ENCODE data around the gene AURKB. TPM values are rescaled to one million over a fixed set of nuclear protein-coding genes. Genes with fewer than 3 reads are reported as not detected.

AURKB gene
- total and polyA plus RNA-seq, 2 of the 13 experiments (the other 11 are each of a cell fraction or from before 2014, with no cell fraction given) = 29.5 to 75.3 TPM

DNA sequence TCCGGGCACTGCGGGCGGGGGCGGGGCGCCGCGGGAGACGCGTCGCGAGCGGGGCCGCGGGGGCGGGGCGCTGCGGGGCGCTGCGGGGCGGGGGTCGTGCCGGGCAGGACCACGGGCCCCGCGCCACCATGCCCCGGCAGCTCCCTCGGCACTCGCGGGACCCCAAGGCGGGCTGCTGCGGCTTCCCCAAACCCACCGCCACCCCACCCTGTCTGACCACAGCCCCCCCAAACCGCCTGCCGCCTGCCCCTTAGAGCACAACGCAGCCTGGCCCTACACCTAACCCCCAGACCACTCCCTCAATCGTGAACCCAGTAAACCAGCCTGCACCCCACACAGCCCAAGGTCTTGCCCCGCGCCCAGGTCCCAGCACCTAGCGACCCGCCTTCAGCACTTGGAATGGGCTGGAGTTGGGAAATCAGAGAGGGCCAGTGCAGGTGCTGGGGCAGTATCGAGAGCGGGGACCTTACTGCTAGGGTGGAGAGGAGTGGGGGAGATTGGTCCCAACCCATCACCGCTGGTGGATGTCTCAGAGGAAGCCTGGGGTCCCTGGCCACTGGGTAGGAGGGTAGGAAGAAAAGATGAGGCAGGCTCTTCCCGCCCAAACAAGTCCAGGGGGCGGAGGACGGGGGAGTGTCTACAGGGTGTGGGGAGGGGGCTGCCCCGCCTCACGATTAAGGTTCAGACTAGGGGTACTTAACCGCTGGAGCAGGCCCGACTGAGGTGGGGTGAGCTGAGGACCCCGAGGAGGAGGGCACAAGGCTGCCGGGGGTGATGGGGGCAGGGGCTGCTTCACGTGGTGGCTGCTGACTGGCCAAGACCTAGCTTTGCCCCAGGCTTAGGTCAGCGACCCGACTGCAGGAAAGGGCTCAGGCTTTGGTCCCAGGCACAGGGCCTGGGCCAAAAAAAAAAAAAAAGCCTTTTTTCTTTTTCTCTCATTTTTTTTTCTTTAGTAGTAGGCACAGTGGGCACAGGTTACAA is 47.1 kb downstream of the AURKB start (continued):
- TF ChIP-seq, protein P1, sequence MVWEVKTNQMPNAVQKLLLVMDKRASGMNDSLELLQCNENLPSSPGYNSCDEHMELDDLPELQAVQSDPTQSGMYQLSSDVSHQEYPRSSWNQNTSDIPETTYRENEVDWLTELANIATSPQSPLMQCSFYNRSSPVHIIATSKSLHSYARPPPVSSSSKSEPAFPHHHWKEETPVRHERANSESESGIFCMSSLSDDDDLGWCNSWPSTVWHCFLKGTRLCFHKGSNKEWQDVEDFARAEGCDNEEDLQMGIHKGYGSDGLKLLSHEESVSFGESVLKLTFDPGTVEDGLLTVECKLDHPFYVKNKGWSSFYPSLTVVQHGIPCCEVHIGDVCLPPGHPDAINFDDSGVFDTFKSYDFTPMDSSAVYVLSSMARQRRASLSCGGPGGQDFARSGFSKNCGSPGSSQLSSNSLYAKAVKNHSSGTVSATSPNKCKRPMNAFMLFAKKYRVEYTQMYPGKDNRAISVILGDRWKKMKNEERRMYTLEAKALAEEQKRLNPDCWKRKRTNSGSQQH (CRISPR knock-in tag; IDR thresholded peaks at IDR 0.05; ENCODE audit: low read depth) = no peak
- TF ChIP-seq, protein P2, sequence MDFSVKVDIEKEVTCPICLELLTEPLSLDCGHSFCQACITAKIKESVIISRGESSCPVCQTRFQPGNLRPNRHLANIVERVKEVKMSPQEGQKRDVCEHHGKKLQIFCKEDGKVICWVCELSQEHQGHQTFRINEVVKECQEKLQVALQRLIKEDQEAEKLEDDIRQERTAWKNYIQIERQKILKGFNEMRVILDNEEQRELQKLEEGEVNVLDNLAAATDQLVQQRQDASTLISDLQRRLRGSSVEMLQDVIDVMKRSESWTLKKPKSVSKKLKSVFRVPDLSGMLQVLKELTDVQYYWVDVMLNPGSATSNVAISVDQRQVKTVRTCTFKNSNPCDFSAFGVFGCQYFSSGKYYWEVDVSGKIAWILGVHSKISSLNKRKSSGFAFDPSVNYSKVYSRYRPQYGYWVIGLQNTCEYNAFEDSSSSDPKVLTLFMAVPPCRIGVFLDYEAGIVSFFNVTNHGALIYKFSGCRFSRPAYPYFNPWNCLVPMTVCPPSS (IDR thresholded peaks at IDR 0.05) = no peak
- no peak for TF ChIP-seq POGZ (CRISPR knock-in tag; IDR thresholded peaks at IDR 0.05)
- TF ChIP-seq, protein P3, sequence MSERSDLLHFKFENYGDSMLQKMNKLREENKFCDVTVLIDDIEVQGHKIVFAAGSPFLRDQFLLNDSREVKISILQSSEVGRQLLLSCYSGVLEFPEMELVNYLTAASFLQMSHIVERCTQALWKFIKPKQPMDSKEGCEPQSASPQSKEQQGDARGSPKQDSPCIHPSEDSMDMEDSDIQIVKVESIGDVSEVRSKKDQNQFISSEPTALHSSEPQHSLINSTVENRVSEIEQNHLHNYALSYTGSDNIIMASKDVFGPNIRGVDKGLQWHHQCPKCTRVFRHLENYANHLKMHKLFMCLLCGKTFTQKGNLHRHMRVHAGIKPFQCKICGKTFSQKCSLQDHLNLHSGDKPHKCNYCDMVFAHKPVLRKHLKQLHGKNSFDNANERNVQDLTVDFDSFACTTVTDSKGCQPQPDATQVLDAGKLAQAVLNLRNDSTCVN (CRISPR knock-in tag; IDR thresholded peaks at IDR 0.05; ENCODE audit: borderline replicate concordance) = no peak

DNA sequence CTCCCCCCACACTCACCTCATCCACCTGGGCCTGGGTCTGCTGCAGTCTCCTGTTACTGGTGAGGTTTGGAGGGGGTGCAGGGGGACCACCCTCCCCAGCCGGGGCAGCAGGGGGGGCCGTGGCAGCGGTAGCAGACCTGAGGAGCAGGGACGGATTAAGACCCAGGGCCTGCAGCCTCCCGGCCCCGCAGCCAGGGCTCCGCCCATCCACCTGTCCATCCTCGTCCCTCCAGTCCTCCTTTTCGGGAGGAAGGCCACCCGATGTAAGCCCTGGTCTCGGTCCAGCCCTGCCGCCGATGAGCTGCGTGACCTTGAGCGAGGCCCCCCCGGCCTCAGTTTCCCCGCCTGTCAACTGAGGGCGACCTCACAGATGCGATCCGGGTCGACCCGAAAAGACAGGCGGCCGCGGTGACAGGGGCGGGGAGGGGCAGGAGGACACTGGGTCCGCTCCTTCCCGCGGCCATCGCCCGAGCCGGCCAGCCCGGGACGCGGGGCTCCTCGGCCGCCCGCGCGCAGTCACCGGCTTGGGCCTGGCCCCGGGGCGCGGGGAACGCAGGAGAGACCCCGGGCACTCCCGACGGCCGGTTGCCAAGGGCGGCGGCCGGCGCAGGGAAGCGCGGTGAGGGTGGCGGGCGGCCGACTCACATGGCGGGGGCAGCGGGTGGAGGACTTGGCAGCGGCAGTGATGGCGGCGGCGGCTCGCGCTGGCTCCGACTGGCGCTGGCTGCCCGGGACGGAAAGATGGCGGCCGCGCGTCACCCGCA is 48.0 kb downstream of the AURKB start, which contains the start of gene VAMP2:
TSS of gene VAMP2 (minus strand) at position 716 of the 764 bp plus-strand sequence. CDS start at position 647, 69 bp downstream.
- CTCF ChIA-PET (ENCODE audit: low intra/inter-chr PET ratio, low total read pairs) = interaction anchor here (1.9 kb wide), 1 partner anchor 24 kb away, joined by 5 read pairs; no protein-coding TSS in a partner anchor

More for the DNA sequence above, 48.0 kb downstream of the AURKB start, which contains the start of gene VAMP2:
- H4K20me1 ChIP-seq (ENCODE audit: insufficient read depth, low read length) = no peaks in the 10 kb centered on the region
- no peaks in the 10 kb centered on the region; a peak in 1 of 5 replicates for H3K27me3 ChIP-seq (ENCODE audit: control insufficient read depth in 1 of 2, insufficient read depth in 2 of 2, low read length in 2 of 2)
- peak within 1 kb of the TSS; percentile 92 to 99 (median 98) for H3K4me3 ChIP-seq (replicated peaks in 1 of 3; ENCODE audit: insufficient read depth in 1 of 3, low read depth in 2 of 3, low read length in 3 of 3)
- peak within 1 kb of the TSS; percentile 100 for H3K4me2 ChIP-seq (ENCODE audit: low read depth, low read length)
- POLR2A ChIA-PET = interaction anchor here (2.6 kb wide), 1 partner anchor 11 kb away, joined by 149 read pairs; no protein-coding TSS in a partner anchor
- peaks cover 1 to 7% of the 10 kb centered on the region in 2 experiments; a peak in 3 of 5 replicates for H3K36me3 ChIP-seq (replicated peaks in 1 of 2; ENCODE audit: control insufficient read depth in 1 of 2, insufficient read depth in 2 of 2, low read length in 2 of 2)
- WGBS (ENCODE audit: low lambda C conversion rate) = 0% methylated on average over 2 of the region's 75 CpGs
- BruUV-seq (replicated peaks) = no TSS peak
- intact Hi-C loops (cut with micrococcal nuclease; ENCODE audit: unreplicated experiment) (no loop called here), in situ Hi-C loops (cut with HindIII; ENCODE audit: extremely low pct_ligation_motif_present, low pct_unique_long_range_greater_than_20kb) (no loop called here)
- no peak for DNase-seq (ENCODE audit: low spot score)
- peaks cover 18% of the 10 kb centered on the region for H3K79me2 ChIP-seq (ENCODE audit: insufficient read depth, low read length)
- no peak for FAIRE-seq
- H2AFZ ChIP-seq (ENCODE audit: low read length) = peak within 1 kb of the TSS; percentile 63
- peak within 1 kb of the TSS; percentile 95 for H3K27ac ChIP-seq (ENCODE audit: extremely low read length, insufficient read depth, low read length)
- peak within 1 kb of the TSS; percentile 95 for H3K9ac ChIP-seq (ENCODE audit: insufficient read depth, low read depth, low read length)
- ATAC-seq = peak; percentile 11
- no peaks in the 10 kb centered on the region for H3K9me3 ChIP-seq (ENCODE audit: low read length)
- peaks cover 66% of the 10 kb centered on the region for H3K4me1 ChIP-seq (ENCODE audit: insufficient read depth, low read length)

Measured in HepG2 (cell line).